Adrenal gland (tissue), 12 donors: ENCODE measurements around the gene SIRPA. TPM values are rescaled to one million over a fixed set of nuclear protein-coding genes. Genes with fewer than 3 reads are reported as not detected.

Experiments used
- DNase-seq, 7 donors: peaks; one replicate each; pipeline ENCODE4 v3.0.0-alpha.2; 2019 to 2020
- H3K27ac ChIP-seq, 5 donors: fragments of 200-600 bp; sonication (generic) in 4 of 5; 1 replicate in 3 of 5; 2 replicates in 2 of 5; pipeline versions ENCODE4 v1.5.1 to v1.8.0; 2016 to 2020; ENCODE audit warnings: mild to moderate bottlenecking in 1 of 5
- H3K27me3 ChIP-seq: fragments of 200-600 bp; 2 replicates; pipeline ENCODE4 v1.8.0; 2021
- H3K36me3 ChIP-seq, 2 donors: fragments of 200-600 bp; replicated peaks in 1 of 2; 1 replicate in 1 of 2; 2 replicates in 1 of 2; pipeline versions ENCODE4 v1.5.1 to v1.8.0; 2018 to 2022
- H3K4me1 ChIP-seq, 2 donors: fragments of 200-600 bp; replicated peaks in 1 of 2; 1 replicate in 1 of 2; 2 replicates in 1 of 2; pipeline versions ENCODE4 v1.5.1 to v1.8.0; 2018 to 2021
- H3K4me3 ChIP-seq, 4 donors: fragments of 200-600 bp; sonication (generic) in 3 of 4; one replicate each; pipeline ENCODE4 v1.5.1; 2016 to 2018
- H3K9me3 ChIP-seq, 3 donors: fragments of 200-600 bp; sonication (generic) in 1 of 3; replicated peaks in 1 of 3; 1 replicate in 2 of 3; 2 replicates in 1 of 3; pipeline versions ENCODE4 v1.5.1 to v1.8.0; 2016 to 2021
- POLR2A ChIP-seq, 2 donors: fragments of 450-650 bp; IDR thresholded peaks; one replicate each; pipeline ENCODE4 v1.6.1; 2017; ENCODE audit warnings: antibody characterized with exemption in 2 of 2, mild to moderate bottlenecking in 2 of 2, moderate library complexity in 1 of 2
- WGBS, 4 donors: extraction: QIAGEN DNeasy Blood & Tissue Kit in 2 of 4; methylation state at CpG; one replicate each; pipeline versions ENCODE4 v1.1.5 to v1.1.7; 2013 to 2017; 5-methylcytosine and 5-hydroxymethylcytosine counted together
- intact Hi-C, 2 donors: fragments of 100-400 bp; cut with DNase I; formaldehyde crosslinking; loops; one replicate each; pipeline versions ENCODE4 v1.14.1 to v1.15.0; 2022 to 2023
- polyA plus RNA-seq, 3 donors: library from polyadenylated mRNA; stranded (reverse); fragments of 200-250 nt in 2 of 3; fragments of 350-450 nt in 1 of 3; fragmentation: Illumina TruSeq in 1 of 3; extraction: RNeasy Lipid Tissue Mini Kit (QIAGEN cat#74804) in 1 of 3; gene quantifications; one replicate each; pipeline ENCODE4 v1.2.3, GENCODE V29; 2013 to 2014
- total RNA-seq, 9 donors: library from RNA; depleted of rRNA in 4 of 9; stranded (reverse); fragments of >200 nt in 4 of 9; fragments of 120-200 nt in 1 of 9; fragmentation: NEBNext Ultra II Directional in 1 of 9; extraction: Animal tissue kit (Norgen Biotek cat#: 25700) in 1 of 9; gene quantifications; one replicate each; pipeline versions ENCODE4 v1.1.0 to v1.2.4, GENCODE V29; 2013 to 2023
- TF ChIP-seq, protein P1 (sequence below), 6 experiments: fragments of 450-650 bp in 4 of 6; fragments of 200-600 bp in 2 of 6; sonication (generic) in 1 of 6; IDR thresholded peaks; 1 replicate in 5 of 6; 2 replicates in 1 of 6; pipeline versions ENCODE4 v1.5.1 to v1.8.0; 2016 to 2021; ENCODE audit warnings: antibody characterized with exemption in 6 of 6, mild to moderate bottlenecking in 2 of 6, moderate library complexity in 1 of 6
- donor health status: healthy with polysubstance abuse.
- donor health status: Bipolar disorder and iron deficiency.
- donor health status: DM: yes; HTN: yes; CAD: no.
- donor health status: DM: no; HTN: no; CAD: no.
- donor health status: DM: no; HTN: no; CAD: no.
- donor health status: DM: yes; HTN: yes; CAD: no.

Gene SIRPA
- total and polyA plus RNA-seq, 12 donors = 22.2 to 102 (median 71.1) TPM

GRCh38 chr20:1846876-1847275, 48.3 kb upstream of the SIRPA start:
- intact Hi-C loops = no loop called here
- Histone ChIP-seq H3K4me3 (no peak overlapping the region), H3K4me1 (peaks cover 0 to 5% of the 10 kb centered on the region in 2 donors), H3K27ac (no peak overlapping the region), H3K27me3 (no peaks in the 10 kb centered on the region), H3K9me3 (no peaks in the 10 kb centered on the region), H3K36me3 (no peaks in the 10 kb centered on the region)
- WGBS, 4 donors = 0 to 46% (median 10%) methylated on average over 1 of the region's 1 CpG
- no peak for TF ChIP-seq POLR2A (IDR thresholded peaks at IDR 0.05)
- TF ChIP-seq, protein P1, sequence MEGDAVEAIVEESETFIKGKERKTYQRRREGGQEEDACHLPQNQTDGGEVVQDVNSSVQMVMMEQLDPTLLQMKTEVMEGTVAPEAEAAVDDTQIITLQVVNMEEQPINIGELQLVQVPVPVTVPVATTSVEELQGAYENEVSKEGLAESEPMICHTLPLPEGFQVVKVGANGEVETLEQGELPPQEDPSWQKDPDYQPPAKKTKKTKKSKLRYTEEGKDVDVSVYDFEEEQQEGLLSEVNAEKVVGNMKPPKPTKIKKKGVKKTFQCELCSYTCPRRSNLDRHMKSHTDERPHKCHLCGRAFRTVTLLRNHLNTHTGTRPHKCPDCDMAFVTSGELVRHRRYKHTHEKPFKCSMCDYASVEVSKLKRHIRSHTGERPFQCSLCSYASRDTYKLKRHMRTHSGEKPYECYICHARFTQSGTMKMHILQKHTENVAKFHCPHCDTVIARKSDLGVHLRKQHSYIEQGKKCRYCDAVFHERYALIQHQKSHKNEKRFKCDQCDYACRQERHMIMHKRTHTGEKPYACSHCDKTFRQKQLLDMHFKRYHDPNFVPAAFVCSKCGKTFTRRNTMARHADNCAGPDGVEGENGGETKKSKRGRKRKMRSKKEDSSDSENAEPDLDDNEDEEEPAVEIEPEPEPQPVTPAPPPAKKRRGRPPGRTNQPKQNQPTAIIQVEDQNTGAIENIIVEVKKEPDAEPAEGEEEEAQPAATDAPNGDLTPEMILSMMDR (IDR thresholded peaks at IDR 0.05) = no peak
- no peak for DNase-seq

DNA sequence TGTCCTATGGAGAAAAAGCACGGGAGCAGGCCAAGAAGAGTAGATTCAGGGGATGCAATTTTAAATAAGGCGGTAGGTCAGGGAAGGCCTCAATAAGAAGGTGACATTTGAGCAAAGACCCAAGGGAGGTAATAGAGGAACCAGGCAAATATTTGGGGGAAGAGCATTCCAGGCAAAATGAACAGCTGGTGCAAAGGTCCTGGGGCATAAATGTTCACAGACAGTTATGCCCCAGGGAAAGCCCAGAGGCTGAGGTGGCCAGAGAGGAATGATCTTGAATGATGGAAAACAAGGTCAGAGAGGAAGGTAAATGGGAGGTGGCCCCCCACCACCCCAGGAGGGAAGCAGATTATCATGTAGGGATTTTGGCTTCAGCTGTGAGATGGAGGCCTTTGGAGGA, 47.4 kb upstream of the SIRPA start:
- no peak for DNase-seq
- intact Hi-C loops = no loop called here
- Histone ChIP-seq H3K9me3 (no peaks in the 10 kb centered on the region), H3K27me3 (no peaks in the 10 kb centered on the region), H3K4me3 (no peak overlapping the region), H3K4me1 (peaks cover 0 to 4% of the 10 kb centered on the region in 2 donors), H3K27ac (no peak overlapping the region), H3K36me3 (no peaks in the 10 kb centered on the region)
- WGBS, 4 donors = 96 to 100% (median 98%) methylated on average over 2 of the region's 2 CpGs
- TF ChIP-seq, protein P1 (IDR thresholded peaks at IDR 0.05) = no peak
- no peak for TF ChIP-seq POLR2A (IDR thresholded peaks at IDR 0.05)

DNA sequence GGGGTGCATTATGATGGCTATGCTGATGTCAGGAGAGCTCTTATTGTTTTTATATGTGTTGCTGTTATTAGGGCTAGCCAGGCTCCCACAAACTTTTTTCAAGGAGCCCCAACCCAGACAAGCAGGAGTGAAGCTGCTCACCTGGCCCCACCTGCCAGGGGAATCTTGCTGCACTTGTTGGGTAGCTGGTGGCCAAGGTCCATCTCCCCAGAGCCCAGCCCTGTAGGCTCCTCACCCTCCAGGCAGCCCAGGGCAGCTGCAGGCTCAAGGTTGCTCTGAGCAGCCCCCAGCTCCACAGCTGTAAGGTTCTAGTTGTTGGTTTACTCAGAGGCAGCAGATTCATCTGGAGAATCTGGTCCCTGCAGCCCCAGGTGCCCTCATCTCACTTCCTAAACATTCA, 46.8 kb upstream of the SIRPA start:
- intact Hi-C loops = no loop called here

DNA sequence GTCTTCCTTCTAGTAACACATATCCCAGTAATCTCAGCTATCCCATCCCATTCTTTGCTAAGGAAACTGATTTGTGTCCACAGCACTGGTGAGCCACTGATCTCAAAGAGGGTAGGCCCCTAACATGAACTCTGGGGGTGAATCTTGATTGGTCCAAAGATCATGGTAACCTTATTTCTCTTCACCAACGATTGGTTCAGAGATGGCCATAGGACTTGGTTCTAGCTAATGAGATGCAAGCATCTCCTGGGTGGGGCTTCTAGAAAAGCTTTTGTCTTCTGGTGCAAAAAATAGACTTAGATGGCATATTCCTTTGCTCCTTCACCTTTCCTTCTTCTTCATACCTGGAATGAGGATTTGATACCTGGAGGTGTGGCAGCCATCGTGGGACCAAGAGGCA, 43.8 kb upstream of the SIRPA start:
- WGBS, 4 donors = 69 to 76% (median 74%) methylated on average over 2 of the region's 2 CpGs
- intact Hi-C loops = no loop called here
- TF ChIP-seq POLR2A (IDR thresholded peaks at IDR 0.05) = no peak

More for the DNA sequence above, 46.8 kb upstream of the SIRPA start:
- Histone ChIP-seq H3K4me1 (peaks cover 0 to 4% of the 10 kb centered on the region in 2 donors), H3K4me3 (no peak overlapping the region), H3K27me3 (no peaks in the 10 kb centered on the region), H3K27ac (no peak overlapping the region), H3K36me3 (no peaks in the 10 kb centered on the region), H3K9me3 (no peaks in the 10 kb centered on the region)
- DNase-seq = no peak
- TF ChIP-seq, protein P1 (IDR thresholded peaks at IDR 0.05) = no peak
- no peak for TF ChIP-seq POLR2A (IDR thresholded peaks at IDR 0.05)

GRCh38 chr20:1853473-1853872, 41.7 kb upstream of the SIRPA start:
- no peaks in the 10 kb centered on the region for H3K9me3 ChIP-seq
- no peaks in the 10 kb centered on the region for H3K36me3 ChIP-seq
- H3K27ac ChIP-seq = no peak overlapping the region
- H3K27me3 ChIP-seq = no peaks in the 10 kb centered on the region
- DNase-seq = no peak
- 82 to 100% (median 91%) methylated on average over 7 of the region's 7 CpGs for WGBS, 4 donors
- TF ChIP-seq POLR2A (IDR thresholded peaks at IDR 0.05) = no peak
- TF ChIP-seq, protein P1 (IDR thresholded peaks at IDR 0.05) = no peak
- no peaks in the 10 kb centered on the region for H3K4me1 ChIP-seq
- no peak overlapping the region for H3K4me3 ChIP-seq
- intact Hi-C loops = no loop called here

More for the DNA sequence above, 43.8 kb upstream of the SIRPA start:
- no peak for DNase-seq
- H3K4me3 ChIP-seq = no peak overlapping the region
- H3K36me3 ChIP-seq = no peaks in the 10 kb centered on the region
- no peaks in the 10 kb centered on the region for H3K27me3 ChIP-seq
- H3K27ac ChIP-seq = no peak overlapping the region
- H3K4me1 ChIP-seq = no peaks in the 10 kb centered on the region
- H3K9me3 ChIP-seq = no peaks in the 10 kb centered on the region
